ENCODE results near the gene DHX58.
A peak's percentile ranks its signal among the peaks of the same experiment; 100 is the strongest.

The DHX58 gene

DNA sequence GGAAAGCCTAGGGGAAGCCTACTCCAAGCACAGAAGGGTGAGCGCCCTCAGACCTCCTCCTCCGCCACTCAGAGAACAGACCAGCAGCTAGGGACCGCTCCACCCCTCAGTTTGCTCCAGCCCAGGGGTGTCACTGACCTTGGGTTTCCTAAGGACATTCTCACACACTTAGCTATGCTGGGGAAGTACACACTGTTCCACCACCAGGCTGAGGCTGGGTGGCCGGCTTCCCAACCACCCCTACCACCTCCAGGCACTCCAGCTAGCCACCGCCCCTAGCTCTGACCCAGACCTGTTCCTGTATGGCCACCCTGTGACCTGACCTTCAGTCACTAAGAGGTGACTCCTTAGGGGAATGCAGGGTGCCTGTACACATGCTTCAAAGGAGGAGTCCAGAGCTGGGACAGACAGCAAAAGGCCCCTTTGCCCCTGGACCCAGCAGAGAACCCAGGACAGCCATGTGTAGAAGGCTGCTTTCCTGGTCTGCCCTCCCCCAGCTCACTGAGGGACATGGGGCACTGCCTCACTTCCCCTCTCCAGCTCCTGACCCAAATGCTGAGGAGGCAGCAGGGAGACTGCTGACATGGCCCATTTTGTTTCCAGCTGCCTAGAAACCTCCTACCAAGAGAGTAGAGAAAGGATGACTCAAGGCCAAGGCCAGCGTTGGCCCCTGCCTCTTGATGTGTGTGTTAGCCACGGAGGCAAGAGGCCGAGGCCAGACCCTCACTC, 16.8 kb upstream of the DHX58 start:
- DNase-seq = no peak

DNA sequence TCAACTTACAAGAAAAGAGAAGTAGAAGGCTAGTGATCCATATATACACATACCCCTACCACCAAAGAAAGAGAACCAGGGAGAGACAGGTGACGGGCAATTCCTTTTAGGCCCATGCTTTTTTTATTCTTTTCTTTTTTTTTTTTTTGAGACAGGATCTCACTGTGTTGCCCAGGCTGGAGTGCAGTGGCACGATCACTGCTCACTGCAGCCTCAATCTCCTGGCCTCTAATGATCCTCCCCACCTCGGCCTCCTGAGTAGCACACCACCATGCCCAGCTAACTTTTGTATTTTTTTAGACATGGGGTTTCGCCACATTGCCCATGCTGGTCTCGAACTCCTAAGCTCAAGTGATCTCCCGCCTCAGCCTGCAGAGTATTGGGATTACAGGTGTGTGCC, 14.9 kb upstream of the DHX58 start:
- no peak for DNase-seq

DNA sequence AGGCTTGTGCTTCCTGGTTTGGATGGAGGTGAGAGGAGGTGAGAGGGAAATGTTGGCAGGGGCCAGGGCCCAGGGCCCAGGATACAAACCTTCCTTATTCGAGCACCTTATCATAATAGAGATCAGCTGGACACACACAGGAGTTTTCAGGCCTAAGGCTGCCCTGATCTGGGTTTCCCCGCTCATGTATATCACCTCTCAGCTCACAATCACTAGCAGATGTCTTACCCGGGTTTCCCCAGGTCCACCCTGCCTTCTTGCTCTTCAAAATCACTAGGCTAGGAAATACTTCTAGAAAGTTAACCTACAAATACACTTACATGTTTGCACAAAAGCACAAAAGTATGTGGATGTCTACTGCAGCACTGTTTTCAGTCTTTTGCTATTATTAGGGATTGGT, 14.3 kb upstream of the DHX58 start:
- no peak for DNase-seq

DNA sequence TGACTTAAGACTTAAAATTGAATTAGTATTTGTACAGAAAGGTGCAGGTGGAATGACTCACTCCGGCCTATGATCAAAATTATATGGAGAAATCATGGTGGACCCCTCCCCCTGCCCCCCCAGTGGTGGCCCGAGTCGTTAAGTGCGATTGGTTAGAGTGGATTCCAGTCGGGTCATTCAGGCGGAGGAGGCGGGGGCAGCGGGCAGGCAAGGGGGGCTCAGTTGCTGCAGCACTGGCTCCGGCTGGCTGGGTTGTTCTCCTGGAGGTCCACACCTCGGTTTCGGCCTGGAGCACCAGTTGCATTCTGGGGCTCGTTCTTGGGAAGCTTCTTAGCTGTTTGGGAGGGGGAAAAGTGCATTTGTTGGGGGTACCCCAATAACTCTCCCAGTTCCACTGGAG, 13.1 kb upstream of the DHX58 start:
- DNase-seq = no peak

DNA sequence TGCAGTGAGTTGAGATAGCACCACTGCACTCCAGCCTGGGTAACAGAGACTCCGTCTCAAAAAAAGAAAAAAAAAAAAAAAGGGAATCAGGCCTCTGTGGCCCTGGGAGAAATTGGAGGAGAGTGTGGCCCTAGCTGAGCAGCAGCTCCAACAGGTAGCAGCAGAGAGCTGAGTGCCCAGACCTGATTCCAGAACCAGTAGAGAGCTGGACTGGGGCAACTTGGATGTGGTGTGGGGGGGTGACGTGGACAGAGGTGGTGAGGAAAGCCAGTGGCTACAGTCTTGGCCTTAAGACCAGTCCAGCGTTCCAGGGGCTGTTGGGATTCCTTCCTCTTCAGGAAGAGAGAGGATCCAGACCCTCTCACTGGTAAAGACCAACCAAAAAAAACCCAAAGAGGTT, 11.7 kb upstream of the DHX58 start:
- no peak for DNase-seq

DNA sequence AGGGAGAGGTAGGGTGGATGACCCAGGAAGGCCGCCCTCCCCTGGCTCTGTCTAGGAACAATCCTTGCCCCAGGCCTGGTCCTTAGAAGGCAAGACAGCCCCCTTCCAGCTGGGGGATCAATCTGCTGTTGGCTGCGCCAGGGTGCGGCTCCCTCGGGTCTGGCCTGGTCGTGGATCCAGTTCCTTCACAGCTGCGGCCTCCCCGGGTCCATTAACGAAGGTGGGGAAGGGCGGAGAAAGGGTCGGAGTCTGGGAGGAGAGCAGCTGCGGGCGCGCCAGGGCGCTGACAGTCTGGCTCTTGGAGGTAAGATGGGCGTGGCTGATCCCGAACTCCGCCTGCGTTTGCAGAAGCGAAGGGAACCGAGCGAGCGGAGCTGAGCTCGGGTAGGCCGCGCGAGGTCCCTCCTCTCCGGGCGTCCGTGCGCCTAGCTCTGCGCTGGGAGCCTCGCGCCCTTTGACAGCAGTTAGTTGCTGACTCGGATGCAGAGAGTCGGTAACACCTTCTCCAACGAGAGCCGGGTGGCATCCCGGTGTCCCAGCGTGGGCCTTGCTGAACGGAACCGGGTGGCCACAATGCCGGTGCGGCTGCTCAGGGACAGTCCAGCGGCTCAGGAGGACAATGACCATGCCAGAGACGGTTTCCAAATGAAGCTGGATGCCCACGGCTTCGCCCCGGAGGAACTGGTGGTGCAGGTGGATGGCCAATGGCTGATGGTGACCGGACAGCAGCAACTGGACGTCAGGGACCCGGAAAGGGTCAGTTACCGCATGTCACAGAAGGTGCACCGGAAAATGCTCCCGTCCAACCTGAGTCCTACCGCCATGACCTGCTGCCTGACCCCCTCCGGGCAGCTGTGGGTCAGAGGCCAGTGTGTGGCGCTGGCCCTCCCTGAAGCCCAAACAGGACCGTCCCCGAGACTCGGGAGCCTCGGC, 10.1 kb upstream of the DHX58 start, which contains the start of gene HSPB9:
Gene HSPB9, plus strand, starts transcription at position 434 of the 933 bp plus-strand sequence. Its CDS starts 47 bp downstream, at position 481.
- no peak for DNase-seq

DNA sequence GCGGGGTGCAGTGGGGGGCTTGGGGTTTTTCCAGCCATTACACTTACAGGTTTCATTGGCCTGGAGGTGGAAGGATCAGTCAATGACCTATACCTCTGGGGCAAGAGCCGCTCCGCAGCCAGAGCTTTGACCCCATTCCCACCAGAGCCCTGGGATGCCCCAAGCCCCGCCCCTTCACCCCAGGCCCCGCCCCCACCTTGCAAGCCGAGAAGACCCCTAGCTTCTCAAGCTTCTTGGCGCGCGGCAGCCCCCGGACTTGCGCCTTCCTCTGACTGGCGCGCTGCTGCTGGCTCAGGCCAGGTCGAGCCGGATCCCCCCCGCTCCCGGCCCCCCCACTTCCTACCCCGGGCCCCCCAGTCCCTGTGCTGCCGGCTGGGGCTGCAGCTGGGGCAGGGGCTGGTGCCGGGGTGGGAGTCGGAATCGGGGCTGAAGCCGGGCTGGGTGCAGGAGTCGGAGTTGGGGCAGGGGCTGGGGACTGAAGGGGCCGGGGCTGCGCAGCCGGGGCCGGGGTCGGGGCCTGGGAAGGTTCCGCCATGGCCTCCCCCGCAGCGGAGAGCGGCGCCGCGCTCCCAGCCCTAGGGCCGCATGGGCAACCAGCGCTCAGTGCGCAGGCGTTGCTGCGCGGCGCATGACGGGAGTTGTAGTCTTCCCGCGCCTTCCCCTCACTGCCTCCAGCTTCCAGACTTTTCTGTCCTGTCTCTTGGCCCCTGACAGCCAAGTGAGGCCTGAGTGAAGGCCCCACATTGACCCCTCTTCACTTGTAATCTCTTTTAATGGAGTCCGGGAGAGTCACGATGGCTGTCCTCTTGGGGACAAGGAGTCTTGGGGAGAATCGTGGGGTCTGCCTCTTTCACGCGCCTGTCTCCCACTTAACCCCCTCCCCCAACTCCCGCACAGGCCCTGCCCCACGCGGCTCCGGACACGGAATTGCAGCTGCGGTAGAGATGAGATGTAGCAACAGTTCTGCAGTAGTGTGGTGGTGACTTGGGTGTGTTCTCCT, 8.6 kb upstream of the DHX58 start, which contains the start of gene KAT2A:
Gene KAT2A, minus strand, starts transcription at position 598 of the 1,000 bp plus-strand sequence. Its CDS starts 63 bp downstream, at position 535.
- DNase-seq = peak; percentile 53

DNA sequence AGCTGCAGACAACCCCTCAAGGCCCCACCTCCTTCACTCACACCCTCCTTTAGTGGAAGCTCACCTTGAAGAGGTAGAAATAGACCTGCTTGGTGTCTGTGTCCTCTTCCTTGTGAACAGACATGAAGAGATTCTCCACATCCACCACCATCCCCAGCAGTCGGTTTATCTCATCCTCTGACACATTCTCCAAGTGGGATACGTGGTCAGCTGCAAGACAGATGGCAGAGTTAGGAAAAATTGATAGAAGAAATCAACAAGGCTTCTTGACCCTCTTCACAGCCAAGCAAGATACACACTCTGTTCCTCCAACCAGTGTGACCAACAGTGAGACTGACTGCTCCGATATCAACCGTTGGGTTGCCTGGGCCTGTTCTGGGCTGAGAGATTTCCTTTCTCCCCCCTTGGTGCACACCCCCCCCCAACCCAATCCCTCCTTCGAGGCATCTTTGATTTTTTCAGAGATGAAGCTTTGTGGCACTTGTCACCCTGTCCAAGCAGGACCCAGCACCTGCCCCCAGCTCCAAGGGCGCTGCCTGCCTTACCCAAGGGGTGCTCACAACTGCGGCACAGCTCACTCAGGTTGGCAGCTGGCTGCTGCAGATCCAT, 7.8 kb upstream of the DHX58 start:
- no peak for DNase-seq

DNA sequence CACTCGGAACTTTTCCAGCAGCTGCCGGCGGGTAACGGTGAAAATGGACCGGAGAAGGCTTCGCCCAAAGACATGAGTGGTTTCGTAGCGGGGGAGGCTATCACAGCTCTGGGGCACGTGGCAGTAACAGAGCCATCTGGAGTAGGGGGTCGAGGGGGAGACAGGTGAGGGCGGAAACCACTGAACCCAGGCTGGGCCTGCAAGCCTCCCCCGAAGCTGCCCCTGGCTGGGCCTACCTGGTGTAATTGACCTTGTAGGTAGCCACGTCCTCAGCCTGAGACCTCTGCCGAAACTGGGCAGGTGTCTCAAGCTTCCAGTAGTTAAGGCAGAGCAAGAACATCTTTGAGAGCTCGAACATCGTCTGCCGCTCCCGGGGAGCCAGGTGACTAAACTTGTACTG, 6.8 kb upstream of the DHX58 start:
- no peak for DNase-seq

DNA sequence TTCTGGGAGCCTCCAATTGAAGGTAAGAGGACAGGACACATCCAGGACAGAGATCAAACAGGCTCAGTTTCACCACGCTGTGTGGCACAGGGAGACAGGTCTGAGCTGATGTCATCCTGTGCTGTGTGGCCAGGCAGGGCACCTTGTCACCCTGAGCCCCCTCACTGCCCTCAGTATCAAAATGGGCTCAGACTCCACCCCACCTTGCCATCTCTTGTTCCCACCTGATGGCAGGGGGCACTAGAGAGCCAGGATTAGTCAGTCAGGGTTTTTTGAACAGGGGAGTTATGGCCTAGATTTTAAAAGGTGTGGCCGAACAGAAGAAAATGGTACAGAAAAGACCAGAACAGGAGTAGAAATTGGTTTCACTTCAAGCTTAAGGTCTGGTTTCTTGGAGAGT, 6.0 kb upstream of the DHX58 start:
- no peak for DNase-seq

DNA sequence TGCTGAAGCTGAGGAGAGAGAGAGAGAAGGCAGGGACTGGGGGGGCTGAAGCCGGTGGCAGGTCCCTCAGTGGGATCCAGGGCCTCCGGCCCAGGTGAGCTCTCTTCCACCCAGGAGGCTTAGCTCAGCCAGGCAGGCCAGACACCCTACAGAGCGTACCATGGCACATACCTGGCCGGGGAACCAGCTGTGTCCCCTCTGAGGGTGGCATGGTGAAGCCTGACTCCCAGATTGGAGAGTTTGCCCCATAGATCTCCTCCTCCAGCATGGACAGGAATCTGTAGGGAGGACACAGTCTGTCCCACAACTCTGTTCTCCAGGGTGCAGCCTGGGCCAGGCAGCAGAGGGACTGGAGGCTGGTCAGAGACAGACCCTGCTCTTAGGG, 5.6 kb upstream of the DHX58 start:
- no peak for DNase-seq

DNA sequence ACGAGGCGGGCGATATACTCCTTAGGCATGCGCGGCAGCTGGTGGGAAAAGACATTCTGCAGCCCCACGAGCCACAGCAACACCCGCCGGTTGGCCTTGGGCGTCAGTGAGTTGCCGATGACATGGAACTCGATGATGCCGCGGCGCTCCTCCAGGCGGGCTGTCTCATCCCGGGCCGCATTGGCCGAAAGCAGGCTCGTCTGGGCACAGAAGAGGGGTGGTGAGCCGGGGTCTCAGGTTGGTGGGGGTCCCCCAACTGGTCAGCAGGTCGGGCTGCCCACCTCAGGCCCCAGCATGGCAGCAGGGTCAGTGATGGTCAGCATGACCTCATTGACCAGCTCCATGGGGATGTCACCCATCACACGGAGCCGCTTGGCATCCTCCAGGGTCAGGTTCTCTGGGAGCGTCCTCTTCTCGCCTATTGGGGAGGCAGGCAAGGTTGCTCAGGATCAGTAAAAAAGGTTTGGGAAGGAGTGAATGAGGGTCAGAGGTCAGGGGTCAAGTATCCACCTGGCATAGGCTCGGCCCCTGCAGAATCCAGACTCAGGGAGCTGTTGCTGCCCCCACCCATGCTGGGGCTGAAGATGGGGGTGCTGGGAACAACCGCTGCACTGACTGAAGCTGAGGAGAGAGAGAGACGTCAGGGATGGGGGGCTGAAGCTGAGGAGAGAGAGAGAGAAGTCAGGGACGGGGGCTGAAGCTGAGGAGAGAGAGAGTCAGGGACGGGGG, 5.0 kb upstream of the DHX58 start:
- no peak for DNase-seq

DNA sequence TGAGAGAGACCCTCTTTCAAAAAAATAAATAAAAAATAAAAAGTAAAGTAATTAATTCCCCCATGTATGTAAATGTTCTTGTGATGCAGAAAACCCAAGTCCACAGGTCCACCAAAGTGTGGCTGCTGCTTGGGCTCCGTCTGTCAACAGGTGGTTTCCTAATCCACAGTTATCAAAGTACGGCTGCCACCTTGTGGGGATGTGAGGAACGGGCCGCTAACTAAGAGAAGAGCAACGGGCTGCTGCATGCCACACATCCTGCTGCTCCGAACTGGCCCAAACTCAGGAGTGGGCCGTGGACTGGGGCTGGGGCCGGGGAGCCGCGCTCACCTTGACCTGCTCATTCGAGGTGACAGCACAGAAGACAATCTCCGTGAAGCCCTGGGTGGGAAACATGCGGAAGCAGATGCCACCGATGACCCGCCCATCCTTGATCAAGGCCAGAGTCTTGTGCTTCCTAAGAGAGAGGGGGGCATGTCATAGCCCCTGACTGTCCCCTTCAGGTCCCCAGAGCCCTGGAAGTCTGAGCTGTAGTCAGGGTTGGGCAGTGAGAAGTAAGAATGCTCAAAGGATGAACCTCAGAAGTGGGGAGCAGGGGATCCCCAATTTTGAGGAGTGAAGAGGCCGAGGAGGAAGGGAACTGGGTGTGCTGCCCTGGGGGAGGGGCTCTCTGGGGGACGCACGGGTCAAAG, 4.3 kb upstream of the DHX58 start:
- peak; percentile 72 for DNase-seq

DNA sequence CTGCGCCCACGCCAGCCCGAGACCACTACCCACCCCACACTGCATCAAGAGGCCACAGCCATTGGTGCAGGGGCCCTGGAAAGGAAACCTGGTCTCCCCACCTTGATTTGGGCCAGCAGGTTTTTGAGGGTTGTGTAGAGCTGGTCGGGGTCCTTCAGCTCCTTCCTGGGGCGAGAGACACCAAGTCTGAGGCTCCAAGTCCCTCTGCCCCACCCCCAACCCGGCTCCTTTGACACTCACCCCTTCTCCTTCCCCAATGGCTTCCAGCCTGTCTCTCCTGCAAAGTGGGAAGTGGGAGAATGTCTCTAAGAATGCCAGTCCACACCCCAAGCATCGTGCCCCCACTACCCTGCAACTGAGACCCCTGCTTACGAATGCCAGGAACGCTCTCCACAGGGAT, 1.6 kb upstream of the DHX58 start:
- DNase-seq = no peak

DNA sequence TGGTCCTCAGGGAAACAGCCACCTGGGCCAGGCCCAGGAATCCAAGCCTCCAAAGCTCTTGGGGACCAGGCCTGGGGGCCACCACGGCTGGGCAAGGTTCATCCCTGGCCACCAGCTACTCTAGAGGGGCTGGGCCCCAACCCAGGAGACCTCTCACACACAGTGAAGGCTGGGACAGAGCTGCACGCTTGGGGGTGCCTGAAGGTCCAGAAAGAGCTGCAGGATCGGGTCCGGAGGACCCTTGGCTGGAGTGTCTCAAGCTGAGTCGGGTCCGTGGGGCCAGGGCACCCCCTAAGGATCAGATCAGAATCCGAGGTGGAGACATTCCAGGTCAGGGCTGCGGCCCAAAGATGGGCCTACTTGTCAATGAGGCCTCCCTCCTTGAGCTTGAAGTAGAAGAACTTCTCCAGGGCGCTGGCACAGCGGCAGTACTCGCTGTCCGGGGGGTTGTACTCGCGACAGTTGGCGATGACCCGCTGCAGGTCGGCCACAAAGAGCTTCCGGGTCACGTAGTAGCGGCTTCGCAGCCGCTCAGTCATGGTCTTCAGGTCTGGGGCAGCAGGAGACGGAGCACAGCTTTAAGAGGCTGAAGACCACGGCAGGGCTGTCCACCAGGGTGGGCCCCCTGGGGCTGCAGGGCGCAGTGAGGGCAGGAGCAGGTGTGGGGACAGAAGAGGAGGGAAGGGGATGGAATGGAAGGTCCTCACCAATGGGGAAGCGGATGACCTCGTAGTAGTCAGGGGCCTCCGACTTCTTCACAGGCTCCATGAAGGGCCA, 967 bp upstream of the DHX58 start:
- no peak for DNase-seq

DNA sequence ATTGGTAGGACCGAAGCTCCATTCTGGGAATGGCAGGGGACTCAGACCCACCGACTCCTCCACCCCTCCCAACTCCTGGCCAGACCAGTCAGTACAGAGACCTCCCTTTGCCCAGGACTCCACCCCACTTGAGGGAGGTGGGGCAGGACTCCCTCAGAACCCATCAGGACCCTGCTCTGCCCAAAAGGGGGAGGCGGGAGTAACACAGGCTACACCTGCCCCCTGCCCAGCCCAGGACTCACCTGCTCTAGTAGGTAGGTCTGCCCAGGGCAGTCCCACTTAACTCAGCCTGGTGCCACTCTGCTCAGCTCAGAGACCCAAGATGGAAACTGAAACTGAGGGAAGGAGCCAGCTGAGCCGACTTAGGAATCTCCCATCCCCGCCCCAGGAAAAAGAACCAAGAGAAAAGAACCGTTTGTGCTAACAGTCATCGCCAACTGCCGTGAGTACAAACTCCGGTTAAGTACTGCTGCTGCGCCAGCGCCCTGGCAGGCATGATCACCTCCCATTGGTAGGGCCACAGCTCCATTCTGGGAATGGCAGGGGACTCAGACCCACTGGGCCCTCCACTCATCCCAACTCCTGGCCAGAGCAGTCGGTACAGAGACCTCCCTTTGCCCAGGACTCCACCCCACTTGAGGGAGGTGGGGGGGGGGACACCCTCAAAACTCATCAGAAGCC, 503 bp downstream of the DHX58 start:
- DNase-seq = no peak

DNA sequence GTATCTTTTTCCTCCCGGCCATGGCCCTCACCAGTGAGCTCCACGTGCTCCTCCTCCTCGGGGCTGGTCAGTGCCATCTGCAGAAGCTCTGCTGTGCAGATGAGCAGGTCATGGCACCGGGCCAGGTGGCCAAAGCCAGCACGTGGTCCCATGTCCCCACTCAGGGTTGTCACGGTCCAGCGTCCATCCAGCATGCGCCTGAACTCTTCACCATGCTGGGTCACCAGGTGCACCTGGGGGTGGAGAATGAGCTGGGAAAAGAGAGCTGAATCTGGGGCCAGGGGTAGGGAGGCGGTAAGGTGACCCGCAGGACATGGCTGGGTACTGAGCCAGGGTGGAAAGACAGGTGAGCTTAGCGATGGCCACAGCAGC, 1.3 kb downstream of the DHX58 start:
- DNase-seq = no peak

DNA sequence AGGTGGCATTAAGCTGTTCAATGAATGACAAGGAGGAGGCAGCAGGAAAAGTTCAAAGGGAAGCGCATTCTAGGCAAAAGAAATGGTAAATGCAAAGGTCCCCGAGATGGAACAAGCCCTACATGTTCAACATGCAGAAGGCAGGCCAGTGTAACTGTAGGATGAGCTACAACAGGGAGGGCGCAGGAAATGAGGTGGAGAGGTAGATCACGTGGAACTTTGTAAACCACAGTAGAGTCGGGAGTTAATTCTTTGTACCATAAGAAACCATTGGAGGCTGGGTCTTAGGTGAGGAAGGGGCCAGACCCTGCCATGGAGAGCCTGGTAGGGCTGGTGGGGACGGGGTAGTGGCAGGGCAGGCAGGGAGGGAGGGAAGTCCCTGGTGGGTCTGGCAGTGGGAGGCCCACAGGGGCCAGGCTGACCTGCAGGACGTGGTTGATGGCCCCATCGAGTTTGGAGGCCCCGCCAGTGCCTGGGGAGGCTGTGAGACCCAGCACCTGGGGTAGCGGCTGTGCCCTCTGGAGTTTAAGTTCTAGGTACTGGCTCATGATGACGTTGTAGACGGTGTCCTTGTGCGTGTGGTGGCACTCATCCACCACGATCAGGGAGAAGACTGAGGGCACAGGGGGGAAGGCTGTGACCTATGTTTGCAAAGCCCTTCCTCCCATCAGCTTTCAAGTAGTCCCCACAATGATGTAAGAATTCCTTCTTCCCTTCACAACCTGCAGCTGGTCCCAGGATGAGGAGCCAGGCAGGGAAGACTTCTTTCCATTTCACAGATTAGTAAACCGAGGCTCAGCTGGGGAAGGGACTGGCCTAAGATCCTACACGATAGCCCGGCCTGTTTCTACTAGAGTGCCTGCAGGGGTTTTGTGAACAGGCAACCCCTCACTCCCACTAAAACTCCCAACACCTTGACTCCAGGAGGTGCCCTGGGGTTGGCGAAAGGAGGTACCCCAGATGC, 1.9 kb downstream of the DHX58 start:
- no peak for DNase-seq
